MM.1S (cell line): ENCODE measurements around the gene MDH1B.
A peak's percentile ranks its signal among the peaks of the same experiment; 100 is the strongest.

ENCODE experiments used
- DNase-seq: peaks from one replicate; pipeline ENCODE4 v3.0.0-alpha.2; 2015
- H2AFZ ChIP-seq: fragments of 300-600 bp; sonication (generic); 2 replicates; pipeline ENCODE4 v1.6.0; 2016; ENCODE audit warnings: antibody characterized with exemption, low read length
- H3F3A ChIP-seq: fragments of 300-600 bp; sonication (generic); 2 replicates; pipeline ENCODE4 v1.6.1; 2016; ENCODE audit warnings: mild to moderate bottlenecking, antibody characterized with exemption, low read length, moderate library complexity, mixed read lengths; ENCODE audit not compliant: insufficient read depth
- H3K27ac ChIP-seq: fragments of 300-600 bp; sonication (generic); 2 replicates; pipeline ENCODE4 v1.5.1; 2016; ENCODE audit warnings: mild to moderate bottlenecking, low read length
- H3K27me3 ChIP-seq: fragments of 300-600 bp; sonication (generic); replicated peaks from 2 replicates; pipeline ENCODE4 v1.6.0; 2016; ENCODE audit warnings: low read length; ENCODE audit not compliant: insufficient read depth
- H3K36me3 ChIP-seq: fragments of 300-600 bp; sonication (generic); replicated peaks from 2 replicates; pipeline ENCODE4 v1.6.1; 2016; ENCODE audit warnings: mild to moderate bottlenecking, low read length, mixed read lengths; ENCODE audit not compliant: insufficient read depth
- H3K4me1 ChIP-seq: fragments of 300-600 bp; sonication (generic); 2 replicates; pipeline ENCODE4 v1.6.1; 2016; ENCODE audit warnings: low read length, mixed read lengths
- H3K4me2 ChIP-seq: fragments of 300-600 bp; sonication (generic); 2 replicates; pipeline ENCODE4 v1.6.0; 2016; ENCODE audit warnings: low read depth, low read length
- H3K4me3 ChIP-seq: fragments of 300-600 bp; sonication (generic); 2 replicates; pipeline ENCODE4 v1.5.1; 2016; ENCODE audit warnings: low read length, mixed read lengths
- H3K79me2 ChIP-seq: fragments of 300-600 bp; sonication (generic); 2 replicates; pipeline ENCODE4 v1.6.1; 2016; ENCODE audit warnings: mixed run types, low read length, mixed read lengths
- H3K9ac ChIP-seq: fragments of 300-600 bp; sonication (generic); 2 replicates; pipeline ENCODE4 v1.6.1; 2016; ENCODE audit warnings: low read length, mixed read lengths
- H3K9me2 ChIP-seq: fragments of 300-600 bp; sonication (generic); replicated peaks from 2 replicates; pipeline ENCODE4 v1.6.1; 2016; ENCODE audit warnings: mild to moderate bottlenecking, low read length, mixed read lengths; ENCODE audit not compliant: insufficient read depth
- H3K9me3 ChIP-seq: fragments of 300-600 bp; sonication (generic); replicated peaks from 2 replicates; pipeline ENCODE4 v1.6.1; 2016; ENCODE audit warnings: mild to moderate bottlenecking, low read length, mixed read lengths; ENCODE audit not compliant: insufficient read depth
- H4K20me1 ChIP-seq: fragments of 300-600 bp; sonication (generic); 2 replicates; pipeline ENCODE4 v1.6.1; 2016; ENCODE audit warnings: mild to moderate bottlenecking, low read length, moderate library complexity, mixed read lengths; ENCODE audit not compliant: insufficient read depth
- CTCF ChIP-seq: fragments of 300-600 bp; sonication (generic); IDR thresholded peaks from 2 replicates; pipeline ENCODE4 v1.5.1; 2016; ENCODE audit warnings: antibody characterized with exemption, low read length, mixed read lengths
- EZH2 ChIP-seq: fragments of 300-600 bp; sonication (generic); optimal IDR thresholded peaks from 2 replicates; pipeline ENCODE3; 2017; ENCODE audit warnings: low read depth, mild to moderate bottlenecking, antibody characterized with exemption, low read length, mixed read lengths
- EZH2phosphoT487 ChIP-seq: fragments of 300-600 bp; sonication (generic); IDR thresholded peaks from 2 replicates; pipeline ENCODE4 v1.6.1; 2018; ENCODE audit warnings: antibody characterized with exemption, low read length

Gene MDH1B

GRCh38 chr2:206776432-206776831 is 11.3 kb upstream of the MDH1B start:
- Histone ChIP-seq H3K9ac (no peak overlapping the region), H4K20me1 (no peaks in the 10 kb centered on the region), H3F3A (no peaks in the 10 kb centered on the region), H2AFZ (no peak overlapping the region), H3K27me3 (no peaks in the 10 kb centered on the region), H3K79me2 (peaks cover 28% of the 10 kb centered on the region), H3K4me1 (peaks cover 11% of the 10 kb centered on the region), H3K27ac (no peak overlapping the region), H3K4me3 (no peak overlapping the region), H3K9me3 (no peaks in the 10 kb centered on the region), H3K36me3 (peaks cover 10% of the 10 kb centered on the region; the same call in 1 of the 2 replicates), H3K9me2 (no peaks in the 10 kb centered on the region), H3K4me2 (no peak overlapping the region)
- DNase-seq: no peak
- TF ChIP-seq EZH2phosphoT487 (no peak), CTCF (no peak), EZH2 (no peak)

- no peak for DNase-seq
- Histone ChIP-seq H3K4me3 (no peak overlapping the region), H2AFZ (no peak overlapping the region), H3K27ac (no peak overlapping the region), H3K4me1 (peaks cover 11% of the 10 kb centered on the region), H3K9ac (no peak overlapping the region), H3K9me2 (no peaks in the 10 kb centered on the region), H3K9me3 (no peaks in the 10 kb centered on the region), H3K4me2 (no peak overlapping the region), H3K36me3 (peaks cover 10% of the 10 kb centered on the region; the same call in 1 of the 2 replicates), H3F3A (no peaks in the 10 kb centered on the region), H3K79me2 (peaks cover 28% of the 10 kb centered on the region), H4K20me1 (no peaks in the 10 kb centered on the region), H3K27me3 (no peaks in the 10 kb centered on the region)
- TF ChIP-seq CTCF (no peak), EZH2phosphoT487 (no peak), EZH2 (no peak)
Observed at GRCh38 chr2:206774871-206775270, 9.7 kb upstream of the MDH1B start.

- TF ChIP-seq EZH2phosphoT487 (no peak), CTCF (no peak), EZH2 (no peak)
- Histone ChIP-seq H3K9me2 (no peaks in the 10 kb centered on the region), H3K79me2 (peaks cover 34% of the 10 kb centered on the region), H3F3A (no peaks in the 10 kb centered on the region), H3K27me3 (peaks cover 19% of the 10 kb centered on the region), H2AFZ (no peak overlapping the region), H3K4me2 (peak overlapping the region; percentile 55), H3K4me1 (0 out of 2 replicates have a peak, but pooled peaks cover 11% of the 10 kb centered on the region), H3K9ac (peak overlapping the region; percentile 96), H3K36me3 (no peaks in the 10 kb centered on the region), H3K27ac (peak overlapping the region; percentile 81; the same call in 1 of the 2 replicates), H3K9me3 (no peaks in the 10 kb centered on the region), H4K20me1 (no peaks in the 10 kb centered on the region), H3K4me3 (peak overlapping the region; percentile 92)
- DNase-seq: no peak
Observed at GRCh38 chr2:206766057-206766930, 1.2 kb upstream of the MDH1B start.
